ENCODE data around the gene CCZ1B. TPM values are rescaled to one million over a fixed set of nuclear protein-coding genes. Genes with fewer than 3 reads are reported as not detected.
"Not testable (repeated sequence)": the region's sequence is repeated elsewhere in the genome, so short reads cannot be mapped to it uniquely, and the experiment has no call there.

The CCZ1B gene
- 5.8 and 15.5 TPM in 2 replicates for total RNA-seq (2014; rRNA removed; shearing (Covaris generic); ENCODE audit: low replicate concordance)

DNA sequence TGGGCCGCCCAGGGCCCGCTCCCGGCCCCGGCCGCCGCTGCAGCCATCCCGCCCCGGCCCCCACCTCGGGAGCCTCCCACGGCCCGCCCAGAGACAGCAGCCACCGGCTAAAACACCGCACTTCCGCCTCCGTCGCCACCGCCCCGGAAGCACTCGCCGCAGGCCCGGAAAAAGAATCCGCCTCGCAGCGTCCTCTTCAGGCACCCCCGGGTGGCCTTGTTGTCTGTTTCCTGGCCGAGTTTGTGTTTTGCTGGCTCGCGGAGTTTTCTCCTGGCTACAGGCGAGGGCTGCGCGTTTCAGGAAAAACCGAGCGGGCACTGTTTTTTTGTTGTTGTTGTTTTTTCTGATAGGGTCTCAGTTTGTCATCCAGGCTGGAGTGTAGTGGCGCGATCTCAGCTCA lies at the start of gene CCZ1B:
CCZ1B (minus strand) TSS at position 125 of the 400 bp plus-strand sequence; CDS start at position 47, 78 bp downstream.
- DNase-seq = peak; percentile 94
- H3K9me3 ChIP-seq, H3K27me3 ChIP-seq, H3K36me3 ChIP-seq: not testable (repeated sequence)
- H3K4me3 ChIP-seq = peak within 1 kb of the TSS; percentile 46

GRCh38 chr7:6875022-6875421 lies 48.9 kb upstream of the CCZ1B start:
- H3K27me3 ChIP-seq, H3K4me3 ChIP-seq, H3K36me3 ChIP-seq, H3K9me3 ChIP-seq, DNase-seq: not testable (repeated sequence)

GRCh38 chr7:6872246-6872945 lies 46.3 kb upstream of the CCZ1B start:
- DNase-seq, H3K9me3 ChIP-seq, H3K27me3 ChIP-seq, H3K4me3 ChIP-seq, H3K36me3 ChIP-seq: not testable (repeated sequence)

GRCh38 chr7:6871421-6872144 lies 45.5 kb upstream of the CCZ1B start:
- not testable (repeated sequence) for DNase-seq, H3K27me3 ChIP-seq, H3K4me3 ChIP-seq, H3K9me3 ChIP-seq, H3K36me3 ChIP-seq

GRCh38 chr7:6864751-6865150 lies 38.7 kb upstream of the CCZ1B start:
- not testable (repeated sequence) for H3K36me3 ChIP-seq, H3K9me3 ChIP-seq, H3K27me3 ChIP-seq, H3K4me3 ChIP-seq, DNase-seq

DNA sequence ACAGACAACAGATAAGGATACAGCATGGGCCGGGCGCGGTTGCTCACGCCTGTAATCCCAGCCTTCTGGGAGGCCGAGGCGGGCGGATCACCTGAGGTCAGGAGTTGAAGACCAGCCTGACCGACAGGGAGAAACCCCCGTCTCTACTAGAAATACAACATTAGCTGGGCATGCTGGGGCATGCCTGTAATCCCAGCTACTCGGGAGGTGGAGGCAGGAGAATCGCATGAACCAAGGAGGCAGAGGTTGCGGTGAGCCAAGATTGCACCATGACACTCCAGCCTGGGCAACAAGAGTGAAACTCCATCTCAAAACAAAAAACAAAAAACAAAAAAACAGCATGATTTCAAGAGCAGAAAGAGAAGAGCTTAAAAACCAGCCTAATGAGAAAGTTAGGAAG lies 38.1 kb upstream of the CCZ1B start:
- H3K36me3 ChIP-seq, H3K27me3 ChIP-seq, H3K9me3 ChIP-seq, DNase-seq, H3K4me3 ChIP-seq: not testable (repeated sequence)

- H3K4me3 ChIP-seq, H3K27me3 ChIP-seq, H3K9me3 ChIP-seq, H3K36me3 ChIP-seq, DNase-seq: not testable (repeated sequence)
Measured at GRCh38 chr7:6862876-6863275, 36.8 kb upstream of the CCZ1B start.

DNA sequence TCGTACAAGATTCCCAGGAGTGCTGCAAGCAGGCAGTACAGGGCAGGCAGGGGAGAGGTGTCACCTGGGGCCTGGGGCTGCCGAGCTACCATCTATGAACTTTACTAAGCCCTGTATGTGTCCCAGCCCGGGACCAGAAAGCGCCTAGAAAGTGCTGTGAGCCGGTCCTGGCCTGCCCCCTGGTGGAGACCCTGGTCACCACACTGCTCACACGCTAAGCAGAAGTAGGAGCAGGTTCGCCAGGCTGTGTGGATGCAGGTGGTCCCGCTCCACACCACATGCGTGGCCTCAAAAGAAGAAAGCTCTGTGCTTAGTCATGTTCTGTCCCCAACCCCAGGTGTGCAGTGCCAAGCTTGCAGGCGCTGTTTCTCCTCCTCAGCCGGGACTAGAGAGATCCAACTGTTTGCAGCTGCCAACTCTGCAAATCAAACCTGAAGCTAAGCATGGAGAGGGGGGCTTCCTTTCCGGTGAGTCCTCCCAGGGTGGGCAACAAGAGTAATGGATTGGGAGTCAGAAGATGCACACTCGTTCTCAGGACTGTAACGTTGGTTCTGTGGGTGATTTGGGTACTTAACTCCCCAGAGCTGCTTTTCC lies 31.7 kb upstream of the CCZ1B start:
- DNase-seq = peak; percentile 48
- H3K27me3 ChIP-seq, H3K9me3 ChIP-seq, H3K36me3 ChIP-seq, H3K4me3 ChIP-seq: not testable (repeated sequence)

DNA sequence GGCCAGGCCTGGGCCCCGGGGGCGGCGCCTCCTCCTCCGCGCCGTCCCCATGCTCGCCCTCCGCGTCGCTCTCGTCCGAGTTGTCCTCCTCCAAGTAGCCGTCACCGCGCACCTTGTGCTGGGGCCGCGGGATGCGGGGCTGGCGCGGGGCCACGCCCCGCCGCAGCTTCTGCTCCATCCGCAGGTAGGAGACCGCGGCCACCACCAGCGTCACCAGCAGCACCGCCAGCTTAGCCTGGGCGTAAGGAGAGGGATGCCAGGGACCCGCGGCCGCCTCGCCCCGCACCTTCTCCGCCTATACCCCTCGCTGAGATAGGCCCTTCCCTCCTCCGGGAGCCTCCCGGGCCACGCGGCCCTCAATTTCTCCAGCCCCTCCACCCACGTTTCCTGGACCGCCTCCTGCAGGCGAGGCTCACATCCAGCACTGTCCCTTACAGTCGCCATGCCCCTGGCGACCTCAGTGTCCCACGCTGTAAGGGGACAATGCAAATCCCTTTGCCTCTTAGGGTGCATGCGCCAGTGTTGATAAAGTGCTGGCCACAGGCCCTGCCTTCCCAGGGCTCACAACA lies 29.6 kb upstream of the CCZ1B start:
- H3K4me3 ChIP-seq, H3K9me3 ChIP-seq: not testable (repeated sequence)

GRCh38 chr7:6854747-6855562 lies 28.9 kb upstream of the CCZ1B start:
- not testable (repeated sequence) for H3K27me3 ChIP-seq, H3K4me3 ChIP-seq, DNase-seq, H3K36me3 ChIP-seq, H3K9me3 ChIP-seq

More for the DNA sequence above, 29.6 kb upstream of the CCZ1B start:
- not testable (repeated sequence) for H3K36me3 ChIP-seq, H3K27me3 ChIP-seq, DNase-seq

- DNase-seq, H3K36me3 ChIP-seq, H3K4me3 ChIP-seq, H3K9me3 ChIP-seq, H3K27me3 ChIP-seq: not testable (repeated sequence)
Measured at GRCh38 chr7:6853681-6854080, 27.6 kb upstream of the CCZ1B start.

GRCh38 chr7:6849127-6849526 lies 23.1 kb upstream of the CCZ1B start:
- not testable (repeated sequence) for H3K9me3 ChIP-seq, H3K4me3 ChIP-seq, DNase-seq, H3K27me3 ChIP-seq, H3K36me3 ChIP-seq

GRCh38 chr7:6847751-6848150 lies 21.7 kb upstream of the CCZ1B start:
- H3K27me3 ChIP-seq, H3K4me3 ChIP-seq, H3K9me3 ChIP-seq, H3K36me3 ChIP-seq, DNase-seq: not testable (repeated sequence)

DNA sequence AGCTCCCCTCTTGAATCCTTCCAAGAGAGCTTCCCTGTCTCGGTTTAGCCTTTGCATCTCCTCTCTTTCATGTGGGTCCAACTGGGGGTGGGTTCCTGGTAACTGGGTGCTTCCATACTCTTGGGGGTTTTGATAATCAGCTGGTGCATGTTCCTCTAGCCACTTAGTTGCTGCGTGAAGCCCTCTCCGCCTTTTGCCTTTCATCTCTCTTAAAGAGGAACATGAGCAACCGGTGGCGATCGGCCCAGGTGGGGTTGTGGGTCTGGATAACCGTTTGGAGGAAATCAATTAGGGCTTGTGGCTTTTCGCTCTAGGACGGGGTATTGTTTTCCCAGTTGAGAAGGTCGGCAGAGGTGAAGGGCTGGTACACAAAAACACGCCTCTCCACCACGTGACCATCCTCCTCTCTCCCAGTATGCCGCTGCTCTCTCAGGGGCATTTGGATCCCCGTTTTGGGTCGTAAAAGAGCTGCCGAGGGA lies 19.9 kb upstream of the CCZ1B start:
- not testable (repeated sequence) for DNase-seq, H3K27me3 ChIP-seq, H3K36me3 ChIP-seq, H3K9me3 ChIP-seq, H3K4me3 ChIP-seq

DNA sequence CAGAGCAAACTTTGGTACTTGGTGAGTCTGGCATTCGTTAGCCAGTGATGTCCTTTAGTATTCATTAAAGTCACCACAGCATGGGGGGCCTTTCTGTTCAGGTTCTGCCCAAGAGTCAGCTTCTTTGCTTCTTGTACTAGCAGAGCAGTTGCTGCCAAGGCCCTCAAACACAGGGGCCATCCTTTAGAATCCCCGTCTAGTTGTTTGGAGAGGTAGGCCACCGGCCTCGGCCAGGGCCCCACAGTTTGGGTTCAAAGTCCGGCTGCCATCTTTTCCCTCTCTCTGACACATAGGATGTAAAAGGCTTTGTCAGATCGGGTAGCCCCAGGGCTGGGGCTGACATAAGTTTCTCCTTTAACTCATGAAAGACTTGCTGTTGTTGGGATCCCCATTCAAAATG lies 17.6 kb upstream of the CCZ1B start:
- not testable (repeated sequence) for DNase-seq, H3K4me3 ChIP-seq, H3K27me3 ChIP-seq, H3K36me3 ChIP-seq, H3K9me3 ChIP-seq

DNA sequence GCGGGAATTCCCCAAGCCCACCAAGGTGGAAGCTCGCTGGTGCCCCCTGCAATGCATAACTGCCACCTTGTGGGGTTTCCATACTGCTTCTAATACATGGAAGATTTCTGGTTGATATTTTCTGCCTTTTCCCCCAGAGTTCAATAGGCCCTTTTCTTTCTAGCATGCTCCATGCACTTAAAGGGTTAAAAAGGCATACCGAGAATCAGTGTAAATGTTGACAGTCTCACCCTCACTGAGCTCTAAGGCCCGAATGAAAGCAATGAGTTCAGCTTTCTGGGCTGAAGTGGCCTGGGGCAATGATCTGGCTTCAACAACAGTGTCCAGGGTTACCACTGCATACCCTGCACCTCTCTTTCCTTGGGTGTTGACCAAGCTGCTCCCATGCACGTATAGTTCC lies 17.0 kb upstream of the CCZ1B start:
- not testable (repeated sequence) for DNase-seq, H3K27me3 ChIP-seq, H3K9me3 ChIP-seq, H3K36me3 ChIP-seq, H3K4me3 ChIP-seq
